Subcutaneous adipose tissue (tissue), 4 donors: ENCODE results near the gene RAB10. TPM values are rescaled to one million over a fixed set of nuclear protein-coding genes. Genes with fewer than 3 reads are reported as not detected.

Source experiments
- CTCF ChIP-seq: fragments of 450-650 bp; IDR thresholded peaks from one replicate; pipeline ENCODE4 v1.5.1; 2016; ENCODE audit warnings: low read depth, mild to moderate bottlenecking, control low read depth, antibody characterized with exemption, moderate library complexity
- total RNA-seq, 4 donors: library from RNA; depleted of rRNA; stranded (reverse); fragments of >200 nt; gene quantifications; one replicate each; pipeline ENCODE4 v1.1.0, GENCODE V29; 2016

The RAB10 gene
- total RNA-seq = 100 to 1,000 TPM in 1 of 4 donors, 10 to 100 TPM in 3; 73.5 to 108 (median 81.9) TPM

- TF ChIP-seq CTCF = no peak
Measured at GRCh38 chr2:26033818-26034636, at the start of gene RAB10. Gene RAB10 (plus strand): TSS chr2:26034084. CDS start chr2:26034609, 525 bp downstream.

GRCh38 chr2:25988134-25988533 lies 45.8 kb upstream of the RAB10 start:
- TF ChIP-seq CTCF = no peak

- no peak for TF ChIP-seq CTCF
Measured at GRCh38 chr2:25989154-25989553, 44.7 kb upstream of the RAB10 start.

- TF ChIP-seq CTCF = no peak
Measured at GRCh38 chr2:25991965-25992364, 41.9 kb upstream of the RAB10 start.

- TF ChIP-seq CTCF = no peak
Measured at GRCh38 chr2:25992556-25992955, 41.3 kb upstream of the RAB10 start.

GRCh38 chr2:25993049-25993448 lies 40.8 kb upstream of the RAB10 start:
- no peak for TF ChIP-seq CTCF

- no peak for TF ChIP-seq CTCF
Measured at GRCh38 chr2:25994509-25994908, 39.4 kb upstream of the RAB10 start.
